SK-N-SH (cell line): ENCODE measurements around the gene POU2F3.

Source experiments
- EZH2phosphoT487 ChIP-seq: fragments of 200-600 bp; sonication (generic); IDR thresholded peaks from 2 replicates; pipeline ENCODE4 v1.6.1; 2017; ENCODE audit warnings: low read depth, mixed run types, mild to moderate bottlenecking, antibody characterized with exemption, moderate library complexity, borderline replicate concordance
- MAX ChIP-seq: IDR thresholded peaks from 2 replicates; pipeline ENCODE4 v1.4.0; 2012; ENCODE audit warnings: low read depth
- POLR2AphosphoS5 ChIP-seq: IDR thresholded peaks from 2 replicates; pipeline ENCODE4 v1.6.1; 2012; ENCODE audit warnings: low read depth, low read length
- RCOR1 ChIP-seq: fragments of 150-350 bp; IDR thresholded peaks from 2 replicates; pipeline ENCODE4 v1.6.1; 2017; ENCODE audit warnings: antibody characterized with exemption, low read length
- RFX5 ChIP-seq: IDR thresholded peaks from 2 replicates; pipeline ENCODE4 v1.6.1; 2012; ENCODE audit warnings: mild to moderate bottlenecking, improper control_type of control experiment, low read length
- SIN3A ChIP-seq: IDR thresholded peaks from 2 replicates; pipeline ENCODE4 v1.6.1; 2012; ENCODE audit warnings: low read depth, mild to moderate bottlenecking, low read length, moderate library complexity, borderline replicate concordance
- SMC3 ChIP-seq: IDR thresholded peaks from 2 replicates; pipeline ENCODE4 v1.6.1; 2012; ENCODE audit warnings: low read depth, low read length, improper control_type of control experiment
- TF ChIP-seq, protein P1 (sequence below): IDR thresholded peaks from 2 replicates; pipeline ENCODE4 v1.6.1; 2012; ENCODE audit warnings: mild to moderate bottlenecking, low read depth, low read length, moderate library complexity
- TF ChIP-seq, protein P2 (sequence below): fragments of 200-600 bp; sonication (generic); IDR thresholded peaks from 2 replicates; pipeline ENCODE4 v1.6.1; 2017; ENCODE audit warnings: antibody characterized with exemption, mild to moderate bottlenecking, moderate library complexity

DNA sequence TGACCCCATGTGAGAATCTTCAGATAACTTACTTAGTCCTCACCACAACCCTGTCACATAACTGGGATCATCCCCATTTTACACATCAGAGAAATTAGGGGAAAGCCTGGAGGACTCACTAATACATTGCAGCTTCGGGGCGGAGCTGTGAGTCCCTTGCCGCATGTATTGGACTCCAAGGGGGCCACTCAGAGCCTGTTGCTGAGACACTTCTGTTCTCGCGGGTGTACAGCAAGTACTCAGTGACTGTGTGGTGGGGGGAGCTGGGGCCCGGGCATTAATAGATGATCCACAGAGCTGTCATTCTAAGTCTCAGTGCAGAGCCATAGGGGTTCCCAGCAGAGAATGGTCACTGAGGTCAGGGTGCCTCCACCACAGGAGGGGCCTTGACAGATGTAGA is 15.6 kb upstream of the POU2F3 start:
- TF ChIP-seq SIN3A (no peak), RFX5 (no peak), EZH2phosphoT487 (no peak), SMC3 (no peak), POLR2AphosphoS5 (no peak), RCOR1 (no peak), MAX (no peak)
- TF ChIP-seq, protein P1, sequence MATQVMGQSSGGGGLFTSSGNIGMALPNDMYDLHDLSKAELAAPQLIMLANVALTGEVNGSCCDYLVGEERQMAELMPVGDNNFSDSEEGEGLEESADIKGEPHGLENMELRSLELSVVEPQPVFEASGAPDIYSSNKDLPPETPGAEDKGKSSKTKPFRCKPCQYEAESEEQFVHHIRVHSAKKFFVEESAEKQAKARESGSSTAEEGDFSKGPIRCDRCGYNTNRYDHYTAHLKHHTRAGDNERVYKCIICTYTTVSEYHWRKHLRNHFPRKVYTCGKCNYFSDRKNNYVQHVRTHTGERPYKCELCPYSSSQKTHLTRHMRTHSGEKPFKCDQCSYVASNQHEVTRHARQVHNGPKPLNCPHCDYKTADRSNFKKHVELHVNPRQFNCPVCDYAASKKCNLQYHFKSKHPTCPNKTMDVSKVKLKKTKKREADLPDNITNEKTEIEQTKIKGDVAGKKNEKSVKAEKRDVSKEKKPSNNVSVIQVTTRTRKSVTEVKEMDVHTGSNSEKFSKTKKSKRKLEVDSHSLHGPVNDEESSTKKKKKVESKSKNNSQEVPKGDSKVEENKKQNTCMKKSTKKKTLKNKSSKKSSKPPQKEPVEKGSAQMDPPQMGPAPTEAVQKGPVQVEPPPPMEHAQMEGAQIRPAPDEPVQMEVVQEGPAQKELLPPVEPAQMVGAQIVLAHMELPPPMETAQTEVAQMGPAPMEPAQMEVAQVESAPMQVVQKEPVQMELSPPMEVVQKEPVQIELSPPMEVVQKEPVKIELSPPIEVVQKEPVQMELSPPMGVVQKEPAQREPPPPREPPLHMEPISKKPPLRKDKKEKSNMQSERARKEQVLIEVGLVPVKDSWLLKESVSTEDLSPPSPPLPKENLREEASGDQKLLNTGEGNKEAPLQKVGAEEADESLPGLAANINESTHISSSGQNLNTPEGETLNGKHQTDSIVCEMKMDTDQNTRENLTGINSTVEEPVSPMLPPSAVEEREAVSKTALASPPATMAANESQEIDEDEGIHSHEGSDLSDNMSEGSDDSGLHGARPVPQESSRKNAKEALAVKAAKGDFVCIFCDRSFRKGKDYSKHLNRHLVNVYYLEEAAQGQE, result no peak
- TF ChIP-seq, protein P2, sequence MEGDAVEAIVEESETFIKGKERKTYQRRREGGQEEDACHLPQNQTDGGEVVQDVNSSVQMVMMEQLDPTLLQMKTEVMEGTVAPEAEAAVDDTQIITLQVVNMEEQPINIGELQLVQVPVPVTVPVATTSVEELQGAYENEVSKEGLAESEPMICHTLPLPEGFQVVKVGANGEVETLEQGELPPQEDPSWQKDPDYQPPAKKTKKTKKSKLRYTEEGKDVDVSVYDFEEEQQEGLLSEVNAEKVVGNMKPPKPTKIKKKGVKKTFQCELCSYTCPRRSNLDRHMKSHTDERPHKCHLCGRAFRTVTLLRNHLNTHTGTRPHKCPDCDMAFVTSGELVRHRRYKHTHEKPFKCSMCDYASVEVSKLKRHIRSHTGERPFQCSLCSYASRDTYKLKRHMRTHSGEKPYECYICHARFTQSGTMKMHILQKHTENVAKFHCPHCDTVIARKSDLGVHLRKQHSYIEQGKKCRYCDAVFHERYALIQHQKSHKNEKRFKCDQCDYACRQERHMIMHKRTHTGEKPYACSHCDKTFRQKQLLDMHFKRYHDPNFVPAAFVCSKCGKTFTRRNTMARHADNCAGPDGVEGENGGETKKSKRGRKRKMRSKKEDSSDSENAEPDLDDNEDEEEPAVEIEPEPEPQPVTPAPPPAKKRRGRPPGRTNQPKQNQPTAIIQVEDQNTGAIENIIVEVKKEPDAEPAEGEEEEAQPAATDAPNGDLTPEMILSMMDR, result no peak
